Epithelial cell of esophagus (primary cell): ENCODE data around the gene TMCO1.
"Not testable (repeated sequence)": the region's sequence is repeated elsewhere in the genome, so short reads cannot be mapped to it uniquely, and the experiment has no call there.

ENCODE experiments used
- DNase-seq: peaks from one replicate; pipeline ENCODE4 v3.0.0; 2010; ENCODE audit warnings: low read depth
- H3K4me3 ChIP-seq: 2 replicates; pipeline ENCODE4 v1.5.1; 2011; ENCODE audit warnings: mild to moderate bottlenecking, low read length, control low read depth
- TF ChIP-seq, protein P1 (sequence below): IDR thresholded peaks from 2 replicates; pipeline ENCODE4 v1.5.1; 2011; ENCODE audit warnings: low read depth, mild to moderate bottlenecking, low read length, control low read depth, inconsistent platforms; ENCODE audit not compliant: insufficient read depth; ENCODE audit errors: missing control alignments

The TMCO1 gene

GRCh38 chr1:165686971-165687433 lies 81.7 kb downstream of the TMCO1 start:
- DNase-seq: no peak
- no peak overlapping the region for H3K4me3 ChIP-seq
- TF ChIP-seq, protein P1, sequence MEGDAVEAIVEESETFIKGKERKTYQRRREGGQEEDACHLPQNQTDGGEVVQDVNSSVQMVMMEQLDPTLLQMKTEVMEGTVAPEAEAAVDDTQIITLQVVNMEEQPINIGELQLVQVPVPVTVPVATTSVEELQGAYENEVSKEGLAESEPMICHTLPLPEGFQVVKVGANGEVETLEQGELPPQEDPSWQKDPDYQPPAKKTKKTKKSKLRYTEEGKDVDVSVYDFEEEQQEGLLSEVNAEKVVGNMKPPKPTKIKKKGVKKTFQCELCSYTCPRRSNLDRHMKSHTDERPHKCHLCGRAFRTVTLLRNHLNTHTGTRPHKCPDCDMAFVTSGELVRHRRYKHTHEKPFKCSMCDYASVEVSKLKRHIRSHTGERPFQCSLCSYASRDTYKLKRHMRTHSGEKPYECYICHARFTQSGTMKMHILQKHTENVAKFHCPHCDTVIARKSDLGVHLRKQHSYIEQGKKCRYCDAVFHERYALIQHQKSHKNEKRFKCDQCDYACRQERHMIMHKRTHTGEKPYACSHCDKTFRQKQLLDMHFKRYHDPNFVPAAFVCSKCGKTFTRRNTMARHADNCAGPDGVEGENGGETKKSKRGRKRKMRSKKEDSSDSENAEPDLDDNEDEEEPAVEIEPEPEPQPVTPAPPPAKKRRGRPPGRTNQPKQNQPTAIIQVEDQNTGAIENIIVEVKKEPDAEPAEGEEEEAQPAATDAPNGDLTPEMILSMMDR: no peak

DNA sequence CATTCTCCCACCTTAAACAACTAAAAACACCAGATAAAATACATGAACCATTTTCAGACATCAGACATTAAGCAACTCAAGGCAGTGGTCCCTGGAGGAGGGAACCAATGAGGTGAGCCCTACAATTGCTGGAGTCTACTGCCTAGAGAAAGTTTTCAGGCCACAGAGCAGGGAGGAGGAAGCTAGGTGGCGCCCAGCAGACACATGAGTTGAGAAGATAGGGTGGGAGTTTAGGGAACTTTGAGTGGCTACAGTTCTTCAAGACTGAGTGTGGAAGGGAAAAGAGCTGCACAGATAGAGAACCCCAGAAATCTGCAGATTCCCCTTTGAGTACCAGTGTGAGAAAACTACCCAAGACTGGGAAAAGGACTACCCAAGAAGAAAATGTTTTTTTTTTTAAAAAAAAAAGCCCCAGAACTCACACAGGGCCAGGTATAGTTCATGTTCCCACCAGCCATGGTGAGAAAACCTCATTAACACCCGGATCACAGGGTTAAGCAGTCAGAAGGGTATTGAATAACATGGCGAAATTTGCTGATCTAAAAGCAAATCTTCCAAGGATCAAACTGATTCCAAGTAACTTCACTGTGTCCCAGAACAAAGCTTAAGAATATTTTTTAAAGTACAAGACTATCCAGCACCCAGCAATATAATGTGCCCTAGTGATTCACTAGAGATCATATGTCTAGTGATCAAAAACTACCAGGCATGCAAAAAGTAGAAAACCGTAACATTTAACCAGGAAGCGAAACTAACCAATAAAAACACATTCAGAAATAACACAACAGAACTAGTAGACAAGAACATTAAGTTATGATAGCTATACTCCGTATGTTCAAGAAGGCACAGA lies 82.3 kb downstream of the TMCO1 start:
- H3K4me3 ChIP-seq: no peak overlapping the region
- no peak for DNase-seq
- TF ChIP-seq, protein P1: no peak

- no peak for DNase-seq
- TF ChIP-seq, protein P1: no peak
- H3K4me3 ChIP-seq: no peak overlapping the region
Measured at GRCh38 chr1:165683848-165684485, 84.7 kb downstream of the TMCO1 start.

GRCh38 chr1:165680773-165681172 lies 87.9 kb downstream of the TMCO1 start:
- DNase-seq, H3K4me3 ChIP-seq: not testable (repeated sequence)

- DNase-seq: no peak
- H3K4me3 ChIP-seq: no peak overlapping the region
- TF ChIP-seq, protein P1: no peak
Measured at GRCh38 chr1:165680303-165680702, 88.4 kb downstream of the TMCO1 start.

DNA sequence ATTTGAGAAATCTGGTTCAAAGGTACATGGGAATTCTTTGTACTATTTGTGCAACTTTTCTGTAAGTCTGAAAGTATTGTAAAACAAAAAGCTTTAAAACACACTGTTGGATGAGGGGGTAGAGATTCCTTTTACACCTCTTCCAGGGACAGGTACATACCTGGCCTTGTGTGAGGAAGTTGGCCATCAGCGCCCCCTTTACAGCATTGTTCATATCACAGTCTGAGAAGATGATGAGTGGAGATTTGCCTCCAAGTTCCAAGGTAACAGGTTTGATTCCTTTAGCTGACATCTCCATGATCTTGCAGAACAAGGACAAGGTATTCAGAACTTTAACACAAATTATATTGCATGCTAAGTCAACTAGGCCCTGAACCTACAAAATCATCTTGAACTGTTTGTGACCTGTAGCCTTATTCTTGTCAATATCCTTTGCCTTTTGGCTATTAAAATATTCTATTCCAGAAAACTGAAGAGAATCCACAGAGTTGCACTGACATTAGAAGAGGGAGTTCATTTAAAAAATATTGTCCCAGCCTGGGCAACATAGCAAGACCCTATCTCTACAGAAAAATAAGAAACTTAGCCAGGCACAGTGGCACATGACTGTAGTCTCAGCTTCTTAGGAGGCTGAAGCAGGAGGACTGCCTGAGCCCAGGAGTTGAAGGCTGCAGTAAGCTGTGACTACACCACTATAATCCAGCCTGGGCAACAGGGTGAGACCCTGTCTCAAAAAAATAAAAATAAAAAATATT lies 89.2 kb downstream of the TMCO1 start:
- no peak for DNase-seq
- TF ChIP-seq, protein P1: no peak
- no peak overlapping the region for H3K4me3 ChIP-seq

DNA sequence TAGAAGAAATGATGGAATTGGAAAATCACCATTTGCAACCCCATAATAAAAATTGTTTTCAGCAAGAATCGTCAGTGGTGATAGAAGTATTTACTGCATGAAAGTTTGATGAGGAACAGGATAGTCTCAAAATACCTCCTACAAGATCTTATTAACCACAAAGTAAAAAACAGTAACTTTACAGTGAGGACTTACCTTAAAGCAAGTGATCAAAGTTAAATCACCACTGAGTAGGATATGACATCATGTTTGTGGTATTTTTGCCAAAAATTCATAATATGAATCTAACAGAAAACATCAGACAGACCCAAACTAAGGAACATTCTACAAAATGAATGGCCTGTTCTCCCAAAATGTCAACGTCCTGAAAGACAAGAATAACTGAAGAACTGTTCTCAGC lies 90.2 kb downstream of the TMCO1 start:
- no peak overlapping the region for H3K4me3 ChIP-seq

More for the DNA sequence above, 90.2 kb downstream of the TMCO1 start:
- DNase-seq: no peak
- TF ChIP-seq, protein P1: no peak
